ENCODE measurements around the gene RRP12.

RRP12 gene

GRCh38 chr10:97356318-97356914 lies 44.7 kb downstream of the RRP12 start:
- Histone ChIP-seq H3K9ac (ENCODE audit: low read length) (no peak overlapping the region), H3F3A (ENCODE audit: insufficient read depth, low read length) (no peaks in the 10 kb centered on the region)

GRCh38 chr10:97355571-97355975 lies 45.6 kb downstream of the RRP12 start:
- H3K4me1 ChIP-seq (ENCODE audit: insufficient read depth, low read length, severe bottlenecking), result no peaks in the 10 kb centered on the region
- no peak overlapping the region for H3K4me3 ChIP-seq (ENCODE audit: low read depth, low read length, poor library complexity, severe bottlenecking)
- H3K27me3 ChIP-seq (ENCODE audit: insufficient read depth, low read length), result no peaks in the 10 kb centered on the region
- H3K9me2 ChIP-seq (ENCODE audit: low read depth, low read length), result no peaks in the 10 kb centered on the region
- no peak overlapping the region for H3K27ac ChIP-seq (ENCODE audit: low read depth, low read length, poor library complexity, severe bottlenecking)
- TF ChIP-seq EZH2 (IDR thresholded peaks at IDR 0.05; ENCODE audit: borderline replicate concordance, low read length), result no peak
- TF ChIP-seq, protein P1, sequence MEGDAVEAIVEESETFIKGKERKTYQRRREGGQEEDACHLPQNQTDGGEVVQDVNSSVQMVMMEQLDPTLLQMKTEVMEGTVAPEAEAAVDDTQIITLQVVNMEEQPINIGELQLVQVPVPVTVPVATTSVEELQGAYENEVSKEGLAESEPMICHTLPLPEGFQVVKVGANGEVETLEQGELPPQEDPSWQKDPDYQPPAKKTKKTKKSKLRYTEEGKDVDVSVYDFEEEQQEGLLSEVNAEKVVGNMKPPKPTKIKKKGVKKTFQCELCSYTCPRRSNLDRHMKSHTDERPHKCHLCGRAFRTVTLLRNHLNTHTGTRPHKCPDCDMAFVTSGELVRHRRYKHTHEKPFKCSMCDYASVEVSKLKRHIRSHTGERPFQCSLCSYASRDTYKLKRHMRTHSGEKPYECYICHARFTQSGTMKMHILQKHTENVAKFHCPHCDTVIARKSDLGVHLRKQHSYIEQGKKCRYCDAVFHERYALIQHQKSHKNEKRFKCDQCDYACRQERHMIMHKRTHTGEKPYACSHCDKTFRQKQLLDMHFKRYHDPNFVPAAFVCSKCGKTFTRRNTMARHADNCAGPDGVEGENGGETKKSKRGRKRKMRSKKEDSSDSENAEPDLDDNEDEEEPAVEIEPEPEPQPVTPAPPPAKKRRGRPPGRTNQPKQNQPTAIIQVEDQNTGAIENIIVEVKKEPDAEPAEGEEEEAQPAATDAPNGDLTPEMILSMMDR (IDR thresholded peaks at IDR 0.05; ENCODE audit: low read length), result peak; percentile 10; the same call in 1 of the 2 replicates
- peaks cover 13% of the 10 kb centered on the region; the same call in 1 of the 2 replicates for H3K36me3 ChIP-seq (ENCODE audit: insufficient read depth, low read length)
- H3K4me2 ChIP-seq (ENCODE audit: low read length), result no peak overlapping the region
- no peak overlapping the region for H2AFZ ChIP-seq (ENCODE audit: low read length)
- H3K79me2 ChIP-seq (ENCODE audit: insufficient read depth, low read length), result no peaks in the 10 kb centered on the region
- H4K20me1 ChIP-seq (ENCODE audit: insufficient read depth, low read length), result no peaks in the 10 kb centered on the region
- no peak overlapping the region for H3K9ac ChIP-seq (ENCODE audit: low read length)
- H3K9me3 ChIP-seq (ENCODE audit: low read length), result no peaks in the 10 kb centered on the region
- no peaks in the 10 kb centered on the region for H3F3A ChIP-seq (ENCODE audit: insufficient read depth, low read length)

More at GRCh38 chr10:97356318-97356914, 44.7 kb downstream of the RRP12 start:
- H3K9me2 ChIP-seq (ENCODE audit: low read depth, low read length), result no peaks in the 10 kb centered on the region
- H4K20me1 ChIP-seq (ENCODE audit: insufficient read depth, low read length), result no peaks in the 10 kb centered on the region
- no peaks in the 10 kb centered on the region for H3K9me3 ChIP-seq (ENCODE audit: low read length)
- TF ChIP-seq, protein P1 (IDR thresholded peaks at IDR 0.05; ENCODE audit: low read length), result no peak
- TF ChIP-seq EZH2 (IDR thresholded peaks at IDR 0.05; ENCODE audit: borderline replicate concordance, low read length), result no peak
- no peak overlapping the region for H2AFZ ChIP-seq (ENCODE audit: low read length)
- H3K36me3 ChIP-seq (ENCODE audit: insufficient read depth, low read length), result peaks cover 13% of the 10 kb centered on the region; the same call in 1 of the 2 replicates
- no peak overlapping the region for H3K27ac ChIP-seq (ENCODE audit: low read depth, low read length, poor library complexity, severe bottlenecking)
- H3K27me3 ChIP-seq (ENCODE audit: insufficient read depth, low read length), result no peaks in the 10 kb centered on the region
- H3K79me2 ChIP-seq (ENCODE audit: insufficient read depth, low read length), result no peaks in the 10 kb centered on the region
- H3K4me1 ChIP-seq (ENCODE audit: insufficient read depth, low read length, severe bottlenecking), result no peaks in the 10 kb centered on the region
- H3K4me2 ChIP-seq (ENCODE audit: low read length), result no peak overlapping the region
- no peak overlapping the region for H3K4me3 ChIP-seq (ENCODE audit: low read depth, low read length, poor library complexity, severe bottlenecking)

DNA sequence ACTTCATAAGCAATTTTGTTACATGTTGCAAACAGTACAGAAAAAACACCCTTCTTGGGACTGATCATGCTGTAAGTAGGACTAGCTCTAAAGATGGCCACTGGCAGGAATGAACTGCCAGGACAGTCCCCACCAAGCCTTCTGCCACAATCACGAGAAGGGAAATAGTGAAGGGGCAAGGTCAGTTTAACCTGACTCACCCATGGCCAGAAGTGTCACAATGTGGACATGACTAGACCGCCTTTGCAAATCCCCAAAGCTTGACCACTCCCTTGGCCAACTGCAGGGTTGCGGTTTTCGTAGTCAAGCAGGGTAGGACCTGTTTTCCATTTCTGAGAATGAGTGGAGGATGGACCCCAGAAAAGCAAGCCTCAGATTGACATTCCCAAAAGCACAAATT lies 47.2 kb downstream of the RRP12 start:
- H3K79me2 ChIP-seq (ENCODE audit: insufficient read depth, low read length), result no peaks in the 10 kb centered on the region
- no peak overlapping the region for H2AFZ ChIP-seq (ENCODE audit: low read length)
- no peaks in the 10 kb centered on the region for H3K9me3 ChIP-seq (ENCODE audit: low read length)
- H3K9ac ChIP-seq (ENCODE audit: low read length), result no peak overlapping the region
- H4K20me1 ChIP-seq (ENCODE audit: insufficient read depth, low read length), result no peaks in the 10 kb centered on the region
- peaks cover 13% of the 10 kb centered on the region; the same call in 1 of the 2 replicates for H3K36me3 ChIP-seq (ENCODE audit: insufficient read depth, low read length)
- no peaks in the 10 kb centered on the region for H3K27me3 ChIP-seq (ENCODE audit: insufficient read depth, low read length)
- H3F3A ChIP-seq (ENCODE audit: insufficient read depth, low read length), result no peaks in the 10 kb centered on the region
- H3K4me1 ChIP-seq (ENCODE audit: insufficient read depth, low read length, severe bottlenecking), result no peaks in the 10 kb centered on the region
- H3K27ac ChIP-seq (ENCODE audit: low read depth, low read length, poor library complexity, severe bottlenecking), result no peak overlapping the region
- no peak for TF ChIP-seq EZH2 (IDR thresholded peaks at IDR 0.05; ENCODE audit: borderline replicate concordance, low read length)
- TF ChIP-seq, protein P1 (IDR thresholded peaks at IDR 0.05; ENCODE audit: low read length), result no peak
- H3K4me2 ChIP-seq (ENCODE audit: low read length), result no peak overlapping the region
- H3K9me2 ChIP-seq (ENCODE audit: low read depth, low read length), result no peaks in the 10 kb centered on the region
- H3K4me3 ChIP-seq (ENCODE audit: low read depth, low read length, poor library complexity, severe bottlenecking), result no peak overlapping the region

Measured in OCI-LY1 (cell line).